ENCODE data around the gene TAP2. TPM values are rescaled to one million over a fixed set of nuclear protein-coding genes. Genes with fewer than 3 reads are reported as not detected.
"Not testable (repeated sequence)": the region's sequence is repeated elsewhere in the genome, so short reads cannot be mapped to it uniquely, and the experiment has no call there.

TAP2 gene
- total RNA-seq: 26.7 and 27.5 TPM in 2 replicates

GRCh38 chr6:32838114-32838958, at the start of gene TAP2:
TAP2 (minus strand) TSS chr6:32838739; CDS start chr6:32838233, 506 bp downstream.
- peak; percentile 81 to 93 for DNase-seq (ENCODE audit: low read depth in 2 of 2)

- no peak for DNase-seq (ENCODE audit: low read depth in 2 of 2)
Measured at GRCh38 chr6:32887616-32888015, 49.1 kb upstream of the TAP2 start.

- peak in 1 of 2 donors; percentile 27 for DNase-seq (ENCODE audit: low read depth in 2 of 2)
Measured at GRCh38 chr6:32886681-32887383, 48.3 kb upstream of the TAP2 start.

GRCh38 chr6:32885698-32886286, 47.3 kb upstream of the TAP2 start:
- DNase-seq (ENCODE audit: low read depth in 2 of 2): peak; percentile 75 to 76

- no peak for DNase-seq (ENCODE audit: low read depth in 2 of 2)
Measured at GRCh38 chr6:32883789-32884188, 45.2 kb upstream of the TAP2 start.

GRCh38 chr6:32882879-32883250, 44.3 kb upstream of the TAP2 start:
- DNase-seq (ENCODE audit: low read depth in 2 of 2): no peak

- DNase-seq (ENCODE audit: low read depth in 2 of 2): not testable (repeated sequence)
Measured at GRCh38 chr6:32880962-32881361, 42.4 kb upstream of the TAP2 start.

GRCh38 chr6:32879691-32880090, 41.2 kb upstream of the TAP2 start:
- DNase-seq (ENCODE audit: low read depth in 2 of 2): no peak

- no peak for DNase-seq (ENCODE audit: low read depth in 2 of 2)
Measured at GRCh38 chr6:32876603-32877002, 38.1 kb upstream of the TAP2 start.

- not testable (repeated sequence) for DNase-seq (ENCODE audit: low read depth in 2 of 2)
Measured at GRCh38 chr6:32873947-32874346, 35.4 kb upstream of the TAP2 start.

GRCh38 chr6:32868257-32868788, 29.8 kb upstream of the TAP2 start:
- peak; percentile 66 to 76 for DNase-seq (ENCODE audit: low read depth in 2 of 2)

GRCh38 chr6:32867554-32868256, 29.2 kb upstream of the TAP2 start:
- DNase-seq (ENCODE audit: low read depth in 2 of 2): no peak

GRCh38 chr6:32867022-32867477, 28.5 kb upstream of the TAP2 start:
- DNase-seq (ENCODE audit: low read depth in 2 of 2): no peak

- no peak for DNase-seq (ENCODE audit: low read depth in 2 of 2)
Measured at GRCh38 chr6:32865724-32866443, 27.3 kb upstream of the TAP2 start.

- DNase-seq (ENCODE audit: low read depth in 2 of 2): no peak
Measured at GRCh38 chr6:32862725-32863124, 24.2 kb upstream of the TAP2 start.

GRCh38 chr6:32860674-32861073, 22.1 kb upstream of the TAP2 start:
- DNase-seq (ENCODE audit: low read depth in 2 of 2): no peak

GRCh38 chr6:32858194-32858593, 19.7 kb upstream of the TAP2 start:
- no peak for DNase-seq (ENCODE audit: low read depth in 2 of 2)

GRCh38 chr6:32857156-32857891, 18.8 kb upstream of the TAP2 start:
- no peak for DNase-seq (ENCODE audit: low read depth in 2 of 2)

- DNase-seq (ENCODE audit: low read depth in 2 of 2): no peak
Measured at GRCh38 chr6:32855467-32856174, 17.1 kb upstream of the TAP2 start.

Measured in dermis microvascular lymphatic vessel endothelial cell (primary cell).